HG02870 (cell line): ENCODE measurements around the gene RNFT2.
"Not testable (repeated sequence)": the region's sequence is repeated elsewhere in the genome, so short reads cannot be mapped to it uniquely, and the experiment has no call there.

Experiments used
- ATAC-seq: cut with Tn5 transposase; IDR thresholded peaks from one replicate; pipeline ENCODE4 v1.9.1; 2021; ENCODE audit warnings: mild to moderate bottlenecking, moderate library complexity; ENCODE audit not compliant: unreplicated experiment

Gene RNFT2

DNA sequence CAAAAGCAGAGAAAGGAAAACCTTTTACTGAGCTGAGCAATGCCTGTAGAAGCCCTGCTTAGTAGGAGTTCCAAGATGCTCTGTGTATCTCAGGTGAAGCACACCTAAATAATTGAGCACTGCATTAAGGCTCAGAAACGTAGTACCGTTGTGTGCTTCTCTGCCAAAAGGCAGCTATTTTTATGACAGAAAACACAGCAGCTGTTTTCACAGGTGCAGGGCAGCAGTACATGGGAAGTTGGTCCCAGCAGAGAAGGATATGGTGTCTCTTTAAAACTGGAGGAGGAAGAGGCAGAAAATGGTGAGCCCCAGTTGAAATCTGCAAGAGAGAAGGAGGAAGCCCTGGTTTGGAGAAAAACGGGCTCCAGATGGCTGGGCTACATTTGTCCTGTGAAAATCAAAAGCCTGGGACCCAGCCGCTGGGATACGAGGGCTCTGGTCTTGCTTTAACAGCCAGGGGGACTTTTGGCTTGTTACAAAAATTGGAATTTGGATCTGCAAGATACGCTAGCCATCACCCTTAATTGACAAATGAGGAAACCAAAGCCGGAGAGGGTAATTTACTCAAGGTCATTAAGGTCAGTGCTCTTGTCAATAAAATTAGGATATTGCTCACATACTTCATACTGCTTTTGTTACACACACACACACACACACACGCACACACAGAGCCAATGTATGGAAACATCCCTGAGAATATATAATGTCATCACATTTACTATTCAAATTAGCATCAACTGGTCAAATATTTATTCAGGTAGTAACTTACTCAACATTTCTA is 27.6 kb upstream of the RNFT2 start:
- ATAC-seq, result no peak

DNA sequence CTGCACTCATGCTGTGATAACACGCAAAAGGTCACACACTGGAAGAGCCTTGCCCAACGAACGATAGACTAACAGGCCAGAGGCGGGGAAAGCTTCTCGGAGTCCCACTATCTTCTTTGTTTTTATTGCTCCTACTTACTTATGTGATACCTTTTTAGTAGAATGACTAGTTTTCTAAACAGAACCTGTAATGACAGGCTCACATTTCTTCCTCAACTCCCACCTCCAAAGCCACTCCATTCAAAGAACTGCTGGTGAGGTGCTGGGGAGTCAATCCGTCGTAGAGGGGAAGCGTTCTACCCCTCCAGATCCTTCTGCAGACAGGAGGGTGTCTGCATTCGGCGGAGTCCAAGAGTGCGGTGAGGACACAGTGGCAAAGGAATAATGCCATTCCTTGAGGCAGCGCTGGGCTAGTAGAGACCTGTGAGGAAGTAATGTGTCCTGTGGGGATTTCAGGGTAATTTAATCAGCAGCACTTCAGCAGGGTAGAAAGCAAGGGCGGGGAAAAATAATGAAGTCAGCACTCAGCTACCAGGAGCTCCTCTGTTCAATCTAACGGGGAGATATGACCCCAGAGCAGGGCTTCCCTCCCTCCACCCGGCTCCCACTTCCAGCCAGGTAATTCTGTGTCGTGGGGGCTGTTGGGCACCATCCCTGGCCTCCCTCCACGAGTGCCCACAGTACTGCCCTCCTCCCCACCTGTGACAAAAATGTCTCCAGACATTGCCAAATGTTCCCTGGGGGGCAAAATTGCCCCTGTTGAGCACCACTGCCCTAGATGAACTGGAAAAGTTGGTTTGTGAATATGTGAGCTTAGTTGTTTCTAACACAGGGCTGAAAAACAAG is 25.4 kb upstream of the RNFT2 start:
- ATAC-seq, result no peak

DNA sequence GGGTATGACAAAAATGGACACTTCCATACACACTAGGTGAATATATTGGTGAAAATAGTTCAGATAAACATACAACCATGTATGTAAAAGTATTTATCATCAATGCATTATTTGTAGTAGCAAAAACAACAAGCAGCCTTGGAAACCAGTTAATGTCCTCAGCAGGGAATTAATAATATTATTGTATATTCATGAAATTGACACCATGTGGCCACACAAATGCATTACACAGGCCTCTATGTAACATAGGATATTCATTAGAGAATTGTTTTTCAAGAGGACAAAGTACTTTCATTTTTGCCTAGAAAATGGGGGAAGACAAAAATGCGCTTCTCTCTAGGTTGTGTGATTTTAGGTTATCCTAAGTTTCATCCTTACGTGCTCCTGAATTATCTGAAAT is 24.6 kb upstream of the RNFT2 start:
- no peak for ATAC-seq

DNA sequence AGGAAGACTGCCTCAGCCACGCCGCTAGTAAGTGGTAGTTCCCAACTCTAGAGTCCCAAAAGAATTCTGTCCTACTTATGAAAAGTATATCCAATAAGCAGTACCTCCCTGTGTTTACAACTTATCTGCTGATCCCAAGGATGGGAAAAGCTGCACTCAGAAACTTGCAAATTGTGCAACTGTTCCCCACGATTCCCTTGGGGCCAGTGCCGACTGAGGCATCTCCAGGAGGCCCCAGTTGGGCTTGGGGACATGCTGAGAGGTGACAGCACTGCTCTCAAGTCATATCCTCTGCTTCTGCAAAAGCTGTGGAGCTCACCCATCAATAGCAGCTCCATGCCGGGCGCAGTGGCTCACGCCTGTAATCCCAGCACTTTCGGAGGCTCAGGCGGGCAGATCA is 23.9 kb upstream of the RNFT2 start:
- ATAC-seq, result no peak

DNA sequence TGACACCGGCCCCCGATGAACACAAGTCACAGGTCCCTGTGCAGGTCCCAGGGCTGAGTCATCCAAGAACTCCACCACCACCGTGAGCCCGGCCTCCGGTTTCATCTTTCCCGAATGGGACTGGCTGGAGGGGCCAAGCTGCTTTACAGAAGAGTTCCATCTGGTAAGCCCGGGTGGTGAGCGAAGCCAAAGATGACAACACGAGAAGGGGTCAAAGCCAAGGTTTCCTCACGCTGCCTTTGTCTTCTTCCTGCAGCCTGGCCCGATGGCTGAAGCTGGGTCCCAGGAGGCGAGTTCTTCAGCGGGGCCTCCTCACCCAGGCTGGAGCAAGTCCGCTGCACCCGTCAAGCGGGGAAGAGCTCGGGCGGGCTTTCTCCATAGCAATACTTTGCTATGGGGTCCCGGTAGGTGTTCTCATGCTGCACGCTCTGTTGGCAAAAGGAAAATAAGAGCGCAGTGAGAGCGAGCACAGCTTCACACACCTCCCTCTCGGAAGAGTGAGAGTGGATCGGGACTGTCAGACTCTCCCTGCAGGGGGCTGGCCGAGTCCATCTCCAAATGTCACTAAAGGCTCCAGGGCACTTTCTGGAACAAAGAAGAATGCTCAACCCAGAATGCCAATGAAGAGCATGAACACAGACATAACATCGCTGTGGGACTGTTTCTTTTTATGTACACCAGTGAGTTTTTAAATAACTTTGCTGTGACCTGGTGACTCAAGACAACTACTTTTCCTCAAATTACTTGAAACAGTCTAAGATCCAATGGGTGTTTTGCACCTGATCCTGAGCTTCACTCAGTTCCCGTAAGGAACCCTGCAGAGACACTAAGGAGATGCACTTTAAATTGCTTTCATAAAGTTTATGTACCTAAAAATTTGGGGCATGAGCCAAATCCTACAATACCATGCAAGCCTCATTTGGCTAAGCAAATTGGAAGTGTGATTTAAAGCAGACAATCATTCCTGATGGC is 20.4 kb upstream of the RNFT2 start:
- no peak for ATAC-seq

DNA sequence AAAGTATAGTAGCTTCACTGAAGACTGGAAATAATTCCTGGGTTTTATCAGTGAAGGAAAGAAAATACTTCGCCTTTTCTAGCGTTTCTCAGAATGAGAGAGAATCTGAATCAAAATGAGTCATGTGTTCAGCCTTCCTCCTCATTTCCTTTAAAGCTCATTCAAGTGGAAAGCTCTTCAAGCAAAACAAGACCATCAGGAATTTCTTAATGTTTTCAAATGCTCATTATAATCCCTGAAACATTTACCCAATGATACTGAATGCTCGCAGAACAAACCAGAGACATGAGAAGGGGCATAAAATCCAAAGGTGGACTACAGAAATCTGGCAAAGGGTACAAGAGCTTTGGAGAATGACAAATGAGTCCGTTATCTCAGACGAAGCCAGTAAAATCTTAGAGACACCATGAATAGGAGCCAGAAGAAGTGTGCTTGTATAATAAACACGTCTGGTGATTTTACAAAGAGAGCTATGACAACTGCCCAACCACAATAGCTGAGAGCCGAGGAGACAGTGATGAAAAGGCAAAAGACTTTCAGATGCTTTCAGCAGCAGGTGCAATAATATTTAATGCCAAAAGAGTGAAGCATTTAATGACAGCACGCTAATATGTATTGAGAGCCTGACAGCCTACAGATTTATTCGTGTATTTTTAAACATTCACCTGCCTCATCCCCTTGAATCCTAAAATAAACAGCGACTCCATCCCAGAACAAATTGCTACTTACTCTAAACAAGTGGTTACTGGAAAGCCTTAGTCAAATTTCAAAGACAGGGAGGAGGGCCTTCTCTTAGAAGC is 19.3 kb upstream of the RNFT2 start:
- ATAC-seq, result no peak

DNA sequence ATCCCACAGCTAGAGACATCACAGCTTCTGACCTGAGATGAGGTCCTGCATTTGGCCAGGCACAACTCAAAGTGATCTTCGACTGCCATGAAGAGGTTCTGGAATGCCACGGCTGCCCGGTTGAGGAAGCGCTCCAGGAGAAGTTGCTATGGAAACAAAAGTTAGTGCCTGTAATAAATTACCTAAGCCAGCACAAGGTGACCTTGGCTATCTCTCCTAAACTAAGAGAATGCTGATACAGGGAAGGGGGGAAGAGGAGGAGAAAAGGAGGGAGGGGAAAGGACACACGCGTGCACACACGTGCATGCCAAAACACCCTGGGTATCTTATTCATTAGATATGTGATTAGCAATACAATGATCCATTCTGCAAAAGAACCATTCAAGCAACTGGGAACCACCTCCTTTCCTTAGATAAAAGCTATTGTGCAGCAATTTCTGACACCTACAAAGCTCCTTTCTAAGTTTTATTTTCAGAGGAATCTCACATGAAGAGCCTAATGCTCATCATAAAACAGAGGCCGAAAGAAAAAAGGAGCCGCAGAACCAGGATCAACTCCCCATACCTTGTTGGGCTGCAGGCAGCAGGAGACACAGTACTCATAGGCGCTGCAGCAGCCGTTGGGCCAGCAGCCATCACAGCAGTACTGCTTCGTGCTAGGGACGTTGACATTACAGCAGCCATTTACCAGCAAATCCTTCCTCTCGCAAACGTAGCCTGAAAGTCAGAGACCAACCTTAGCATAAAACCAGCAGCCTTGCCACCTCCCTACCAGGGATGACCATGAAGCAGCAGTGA is 18.2 kb upstream of the RNFT2 start:
- no peak for ATAC-seq

DNA sequence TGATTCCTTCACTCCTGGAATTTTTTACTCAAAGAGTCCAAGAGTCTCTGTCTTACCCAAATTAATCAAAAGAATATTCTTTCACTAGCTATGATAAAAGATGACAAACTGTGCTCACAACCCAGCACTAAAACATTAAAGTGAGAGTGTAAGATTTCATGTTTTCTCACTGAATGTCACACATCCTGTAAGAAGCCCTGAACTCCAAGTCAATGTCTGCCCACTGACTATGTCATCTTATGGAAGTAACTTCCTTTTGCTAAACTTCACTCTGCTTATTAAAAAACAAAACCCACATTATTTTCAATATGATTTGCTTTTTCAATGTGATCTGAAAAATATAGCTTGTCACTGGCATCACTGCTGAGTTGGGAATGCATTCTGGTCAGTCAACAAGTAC is 15.9 kb upstream of the RNFT2 start:
- ATAC-seq, result no peak

DNA sequence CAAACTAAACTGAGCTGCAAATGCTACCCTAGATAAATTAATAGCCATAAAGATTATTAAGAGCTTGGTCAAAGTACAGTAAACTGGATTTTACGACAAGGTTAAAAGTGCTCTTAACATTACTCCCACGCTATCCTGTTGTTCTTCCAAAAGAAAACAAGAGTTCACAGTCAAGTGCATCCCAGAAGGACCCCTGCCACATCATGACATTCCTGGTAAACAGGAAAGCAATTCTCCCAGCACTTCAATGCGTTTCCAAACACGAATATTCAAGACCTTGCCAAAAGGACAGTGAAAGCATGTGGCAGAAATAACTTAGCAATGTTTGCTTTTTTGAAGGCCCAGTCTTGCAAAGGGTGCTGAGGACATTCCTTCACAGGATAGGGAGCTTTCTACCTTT is 11.4 kb upstream of the RNFT2 start:
- no peak for ATAC-seq

DNA sequence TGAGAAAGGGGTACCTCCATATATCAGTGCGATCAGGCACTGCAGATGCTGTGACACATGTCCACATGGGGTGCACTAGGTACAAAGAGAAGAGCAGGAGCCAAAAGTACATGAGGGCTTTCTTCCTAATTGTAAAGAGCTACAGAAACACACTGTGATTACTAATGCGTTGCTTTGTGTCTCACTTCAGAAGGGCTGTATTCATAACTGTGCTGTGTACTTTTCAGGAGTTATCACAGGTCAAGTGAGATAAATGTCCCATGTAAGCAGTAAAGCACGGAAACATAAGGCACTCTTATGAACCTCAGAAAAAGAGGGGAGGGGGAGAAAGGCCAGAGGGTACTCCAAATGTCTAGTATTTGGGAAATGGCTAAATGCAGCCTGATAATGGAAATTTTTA is 10.9 kb upstream of the RNFT2 start:
- ATAC-seq, result no peak

DNA sequence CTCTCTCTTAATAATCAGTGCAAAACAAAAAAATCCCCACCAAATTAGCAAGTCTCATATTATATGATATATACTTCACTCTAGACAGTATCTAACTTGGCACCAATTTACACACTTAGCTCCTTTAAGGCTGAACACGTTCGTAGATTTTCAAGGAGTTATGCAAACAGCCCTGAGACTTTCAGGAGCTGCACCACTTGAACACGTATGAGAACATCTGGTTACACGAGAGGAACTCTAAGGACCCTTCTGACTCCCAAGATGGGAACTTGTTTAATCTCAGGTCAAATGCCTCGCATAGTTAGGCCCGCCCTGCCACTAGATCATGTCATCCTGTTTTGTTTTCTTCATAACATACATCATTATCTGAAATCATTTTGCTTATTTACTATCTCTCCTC is 10.2 kb upstream of the RNFT2 start:
- no peak for ATAC-seq

DNA sequence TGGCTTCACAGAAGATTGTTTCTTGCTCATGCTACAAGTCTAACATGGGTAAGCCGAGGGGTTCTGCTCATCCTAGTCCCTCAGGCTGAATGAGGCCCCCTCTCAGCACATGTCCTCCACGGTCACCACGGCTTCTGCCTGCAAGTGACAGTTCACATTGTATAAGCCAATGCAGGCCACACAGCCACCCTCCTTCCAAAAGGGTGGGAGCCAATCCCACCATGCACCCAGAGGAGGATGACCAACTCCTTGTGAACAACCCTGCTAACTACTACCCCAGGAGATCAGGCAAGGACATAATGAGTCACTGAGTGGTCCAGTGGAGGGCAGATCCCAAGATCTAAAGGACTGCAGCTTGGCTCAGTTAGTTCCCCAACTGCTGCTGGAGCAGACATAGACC is 6.3 kb upstream of the RNFT2 start:
- no peak for ATAC-seq

DNA sequence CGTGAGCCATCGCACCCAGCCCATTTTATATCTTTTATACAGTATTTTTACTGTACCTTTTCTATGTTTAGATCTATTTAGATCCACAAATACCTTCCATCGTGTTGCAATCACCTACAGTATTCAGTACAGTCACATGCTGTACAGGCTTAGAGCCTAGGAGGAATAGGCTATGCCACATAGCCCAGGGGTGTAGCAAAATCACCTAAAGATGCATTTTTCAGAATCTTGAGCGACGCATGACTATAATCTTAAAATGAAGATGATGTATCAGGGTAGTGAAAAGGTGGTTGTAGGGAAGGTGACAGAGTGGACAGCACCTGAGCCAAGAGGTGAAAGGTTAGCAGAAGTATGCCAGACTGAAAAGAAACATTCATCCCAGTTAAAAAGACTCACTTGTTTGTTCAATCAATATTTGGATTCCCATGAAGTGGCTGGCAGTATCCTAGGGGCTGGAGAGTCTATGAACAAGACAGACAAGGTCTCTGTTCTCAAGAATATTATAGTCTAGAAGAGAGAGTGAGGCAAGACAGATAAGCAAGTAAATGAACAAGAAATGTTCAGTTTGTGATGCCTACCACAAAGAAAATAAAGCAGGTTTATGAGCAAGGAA is 3.9 kb upstream of the RNFT2 start:
- ATAC-seq, result no peak

DNA sequence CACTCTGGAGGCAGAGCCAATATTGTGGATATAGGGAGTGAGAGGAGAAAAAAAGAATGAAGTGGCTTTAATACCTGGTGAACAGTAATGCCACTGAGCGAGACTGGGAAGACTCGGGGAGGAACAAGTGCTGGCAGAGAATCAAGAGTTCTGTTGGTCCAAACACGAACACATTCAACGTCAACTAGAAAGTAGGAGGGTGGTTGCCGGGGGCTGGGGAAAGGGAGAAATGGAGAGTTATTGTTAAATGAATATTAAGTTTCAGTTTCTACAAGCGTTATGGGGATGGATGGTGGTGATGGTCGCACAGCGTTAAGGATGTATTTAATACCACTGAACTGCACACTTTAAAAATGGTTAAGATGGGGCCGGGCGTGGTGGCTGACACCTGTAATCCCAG is 3.0 kb upstream of the RNFT2 start:
- ATAC-seq, result no peak

DNA sequence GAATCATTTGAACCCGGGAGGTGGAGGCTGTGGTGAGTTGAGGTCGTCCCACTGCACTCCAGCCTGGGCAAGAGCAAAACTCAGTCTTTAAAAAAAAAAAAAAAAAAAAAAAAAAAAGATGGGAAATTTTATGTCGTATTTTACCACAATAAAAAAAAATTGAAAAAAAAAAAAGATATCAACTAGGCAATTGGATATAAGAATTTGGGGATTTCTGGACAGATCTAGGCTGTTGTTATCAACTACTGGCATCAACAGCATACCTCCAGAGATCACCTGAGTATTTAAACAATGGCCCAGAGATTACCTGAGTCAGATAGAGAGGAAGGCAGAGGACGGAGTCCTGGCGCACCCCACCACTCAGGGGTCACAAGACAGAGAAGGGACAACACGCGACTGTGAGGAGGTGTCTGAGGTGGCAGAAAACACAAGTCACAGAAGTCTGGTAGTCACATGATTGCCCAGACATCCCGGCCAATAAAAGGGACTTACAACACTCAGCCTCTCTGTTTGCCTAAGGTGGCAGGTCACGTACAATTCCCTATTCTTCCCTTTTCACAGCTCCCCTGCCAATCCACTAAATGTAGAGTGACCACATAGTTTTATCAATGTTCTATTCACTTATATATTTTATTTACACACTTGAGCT is 2.0 kb upstream of the RNFT2 start:
- ATAC-seq, result no peak

DNA sequence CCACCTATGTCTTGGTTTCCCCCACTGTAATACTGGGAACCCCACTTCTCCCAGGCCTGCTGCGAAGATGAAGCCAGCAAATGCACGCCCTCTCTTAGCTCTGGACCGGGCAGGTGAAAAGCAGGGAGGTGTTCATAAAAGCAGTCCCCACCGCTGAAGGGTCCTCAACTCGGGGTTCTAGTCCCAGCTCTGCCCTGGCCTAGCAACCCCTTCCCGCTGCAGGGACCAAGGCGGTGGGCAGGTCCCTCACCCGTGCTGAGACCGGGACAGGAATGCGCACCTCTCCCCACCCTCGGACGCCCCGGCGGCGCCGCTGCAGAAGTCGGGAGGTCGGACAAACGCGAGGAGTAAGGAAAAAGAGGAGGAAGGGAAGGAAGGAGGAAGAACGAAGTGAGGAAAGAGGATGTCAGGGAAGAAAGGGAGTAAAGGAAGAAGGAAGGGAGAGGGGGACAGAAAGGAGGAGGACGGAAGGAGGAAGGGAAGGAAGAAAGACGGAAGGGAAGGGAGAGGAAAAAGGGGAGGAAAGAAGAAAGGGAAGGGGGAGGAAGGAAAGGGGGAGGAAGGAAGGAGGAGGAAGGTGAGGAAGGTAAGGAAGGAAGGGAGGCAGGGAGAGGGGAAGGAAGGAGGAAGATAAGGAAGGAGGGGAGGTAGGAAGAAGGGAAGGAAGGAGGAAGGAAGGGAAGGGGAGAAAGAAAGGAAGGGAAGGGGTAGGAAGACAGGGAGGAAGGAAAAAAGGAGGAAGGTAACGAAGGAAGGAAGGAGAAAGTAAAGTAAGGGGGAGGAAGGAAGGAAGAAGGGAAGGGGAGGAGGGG is 947 bp upstream of the RNFT2 start:
- no peak for ATAC-seq

DNA sequence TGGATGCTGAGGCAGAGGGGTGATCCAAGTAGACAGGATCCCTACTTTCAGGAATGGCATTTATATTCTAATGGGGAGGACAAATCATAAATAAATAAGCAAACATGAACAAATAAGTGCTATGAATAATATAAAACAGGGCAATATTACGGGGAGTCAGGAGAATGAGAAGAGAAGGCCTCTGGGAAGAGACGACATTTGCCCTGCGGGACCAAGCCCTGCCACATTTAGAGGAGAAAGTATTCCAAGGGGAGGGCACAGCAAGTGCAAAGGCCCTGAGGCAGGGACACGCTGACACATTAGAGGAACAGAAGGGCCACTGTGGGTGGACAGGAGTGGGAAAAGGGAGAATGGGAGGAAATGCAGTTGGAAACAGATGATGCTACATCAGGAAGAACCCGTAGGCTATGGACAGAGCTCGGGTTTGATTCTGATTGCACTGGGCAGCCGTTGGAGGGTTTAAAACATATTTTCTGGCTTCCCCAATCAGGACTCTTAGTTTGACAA is 1.3 kb downstream of the RNFT2 start:
- ATAC-seq, result no peak

DNA sequence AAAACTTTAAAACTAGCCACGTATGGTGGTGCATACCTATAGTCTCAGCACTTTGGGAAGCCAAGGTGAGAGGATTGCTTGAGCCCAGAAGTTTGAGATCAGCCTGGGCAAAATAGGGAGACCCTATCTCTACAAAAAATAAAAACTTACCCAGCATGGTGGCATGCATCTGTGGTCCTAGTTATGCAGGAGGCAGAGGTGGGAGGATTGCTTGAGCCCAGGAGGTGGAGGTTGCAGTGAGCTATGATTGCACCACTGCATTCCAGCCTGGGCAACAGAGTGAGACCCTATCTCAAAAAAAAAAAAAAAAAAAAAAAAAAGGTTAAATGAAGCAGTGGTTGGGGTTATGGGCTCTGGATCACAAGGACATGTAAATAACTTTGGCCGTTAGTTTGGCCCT is 4.7 kb downstream of the RNFT2 start:
- not testable (repeated sequence) for ATAC-seq
